Upper lobe of right lung (tissue), 1 donor: ENCODE data around the gene KDM6A. TPM values are rescaled to one million over a fixed set of nuclear protein-coding genes. Genes with fewer than 3 reads are reported as not detected.
"Not testable (repeated sequence)": the region's sequence is repeated elsewhere in the genome, so short reads cannot be mapped to it uniquely, and the experiment has no call there.

Experiments used
- ATAC-seq: fragments of 200-7000 bp; cut with Tn5 transposase; one replicate; pipeline ENCODE4 v1.9.1; 2020; ENCODE audit warnings: mild to moderate bottlenecking, moderate library complexity
- DNase-seq: peaks from one replicate; pipeline ENCODE4 v3.0.0-alpha.2; 2020
- H3K27ac ChIP-seq: fragments of 200-600 bp; one replicate; pipeline ENCODE4 v1.8.0; 2022
- H3K27me3 ChIP-seq: fragments of 200-600 bp; one replicate; pipeline ENCODE4 v1.8.0; 2022; ENCODE audit warnings: mild to moderate bottlenecking
- H3K36me3 ChIP-seq: fragments of 200-600 bp; one replicate; pipeline ENCODE4 v1.8.0; 2022
- H3K4me1 ChIP-seq: fragments of 200-600 bp; one replicate; pipeline ENCODE4 v1.8.0; 2022
- H3K4me3 ChIP-seq: fragments of 200-600 bp; one replicate; pipeline ENCODE4 v1.8.0; 2022; ENCODE audit warnings: mild to moderate bottlenecking
- H3K9me3 ChIP-seq: fragments of 200-600 bp; one replicate; pipeline ENCODE4 v1.8.0; 2022
- CTCF ChIP-seq: fragments of 200-600 bp; IDR thresholded peaks from one replicate; pipeline ENCODE4 v1.8.0; 2022; ENCODE audit warnings: antibody characterized with exemption
- intact Hi-C: fragments of 100-400 bp; cut with DNase I; formaldehyde crosslinking; loops from one replicate; pipeline ENCODE4 v1.11.0; 2022
- total RNA-seq: library from RNA; stranded (reverse); fragmentation: NEBNext Ultra II Directional; extraction: Animal tissue kit (Norgen Biotek cat#: 25700); gene quantifications from one replicate; pipeline ENCODE4 v1.2.1, GENCODE V29; 2021
- donor health status: DM: no; HTN: yes; CAD: no; lungs with severe emphysema.

KDM6A gene
- total RNA-seq, 1 donor from 2014 or later = 24.7 TPM

GRCh38 chrX:44908827-44909226 lies 35.8 kb downstream of the KDM6A start:
- Histone ChIP-seq H3K4me3 (no peak overlapping the region), H3K27me3 (no peaks in the 10 kb centered on the region), H3K9me3 (no peaks in the 10 kb centered on the region), H3K36me3 (no peaks in the 10 kb centered on the region), H3K27ac (no peak overlapping the region), H3K4me1 (peaks cover 6% of the 10 kb centered on the region)
- TF ChIP-seq CTCF = no peak
- ATAC-seq = no peak
- DNase-seq = no peak
- intact Hi-C loops = no loop called here

DNA sequence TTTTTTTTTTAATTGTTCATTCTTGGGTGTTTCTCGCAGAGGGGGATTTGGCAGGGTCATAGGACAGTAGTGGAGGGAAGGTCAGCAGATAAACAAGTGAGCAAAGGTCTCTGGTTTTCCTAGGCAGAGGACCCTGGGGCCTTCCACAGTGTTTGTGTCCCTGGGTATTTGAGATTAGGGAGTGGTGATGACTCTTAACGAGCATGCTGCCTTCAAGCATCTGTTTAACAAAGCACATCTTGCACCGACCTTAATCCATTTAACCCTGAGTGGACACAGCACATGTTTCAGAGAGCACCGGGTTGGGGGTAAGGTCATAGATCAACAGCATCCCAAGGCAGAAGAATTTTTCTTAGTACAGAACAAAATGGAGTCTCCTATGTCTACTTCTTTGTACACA lies 37.5 kb downstream of the KDM6A start:
- H3K27me3 ChIP-seq, H3K4me3 ChIP-seq, ATAC-seq, H3K36me3 ChIP-seq, H3K9me3 ChIP-seq, DNase-seq, H3K4me1 ChIP-seq, intact Hi-C loops, H3K27ac ChIP-seq: not testable (repeated sequence)

GRCh38 chrX:44911074-44911600 lies 38.1 kb downstream of the KDM6A start:
- H3K9me3 ChIP-seq, ATAC-seq, intact Hi-C loops, H3K4me3 ChIP-seq, H3K36me3 ChIP-seq, H3K4me1 ChIP-seq, DNase-seq, H3K27ac ChIP-seq, H3K27me3 ChIP-seq: not testable (repeated sequence)

- no peaks in the 10 kb centered on the region for H3K9me3 ChIP-seq
- H3K4me1 ChIP-seq = peaks cover 9% of the 10 kb centered on the region
- H3K36me3 ChIP-seq = no peaks in the 10 kb centered on the region
- no peak for TF ChIP-seq CTCF
- H3K4me3 ChIP-seq = no peak overlapping the region
- H3K27ac ChIP-seq = no peak overlapping the region
- intact Hi-C loops = no loop called here
- ATAC-seq (no peak), DNase-seq (no peak)
- no peaks in the 10 kb centered on the region for H3K27me3 ChIP-seq
Measured at GRCh38 chrX:44913656-44914531, 40.9 kb downstream of the KDM6A start.

DNA sequence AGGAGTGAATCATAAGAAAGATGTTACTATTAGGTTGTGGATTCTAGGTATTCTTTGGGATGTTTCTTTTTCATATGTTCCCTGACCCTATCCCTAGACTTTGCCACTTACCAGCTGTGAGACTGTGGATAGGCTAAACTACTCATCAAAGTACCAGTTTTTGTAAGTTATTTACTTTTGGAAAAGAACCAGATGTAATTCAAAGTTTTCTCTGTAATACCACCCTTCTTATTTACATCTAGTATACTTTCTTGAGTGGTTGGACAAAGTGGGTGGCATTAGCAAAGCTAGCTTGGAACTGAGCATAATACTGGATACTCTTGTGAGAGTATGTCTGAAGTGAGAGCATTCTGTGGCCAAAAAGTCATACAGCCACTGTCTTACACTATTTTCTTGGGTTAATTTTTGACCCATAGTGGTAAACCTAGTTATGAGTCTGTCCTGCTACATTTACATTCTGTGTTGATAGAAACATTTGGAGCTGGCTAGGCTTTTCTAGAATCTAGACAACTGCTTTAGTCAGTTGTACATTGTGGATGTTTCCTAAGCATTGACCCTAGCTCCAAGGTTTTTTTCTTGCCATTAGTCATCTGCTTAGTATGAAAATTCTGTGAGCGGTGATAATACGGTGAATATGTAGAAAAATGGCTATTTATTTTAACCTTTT lies 41.7 kb downstream of the KDM6A start:
- Histone ChIP-seq H3K9me3 (no peaks in the 10 kb centered on the region), H3K27ac (no peak overlapping the region), H3K36me3 (no peaks in the 10 kb centered on the region), H3K4me3 (no peak overlapping the region), H3K27me3 (no peaks in the 10 kb centered on the region), H3K4me1 (peaks cover 9% of the 10 kb centered on the region)
- ATAC-seq = no peak
- no peak for TF ChIP-seq CTCF
- intact Hi-C loops = no loop called here
- no peak for DNase-seq

DNA sequence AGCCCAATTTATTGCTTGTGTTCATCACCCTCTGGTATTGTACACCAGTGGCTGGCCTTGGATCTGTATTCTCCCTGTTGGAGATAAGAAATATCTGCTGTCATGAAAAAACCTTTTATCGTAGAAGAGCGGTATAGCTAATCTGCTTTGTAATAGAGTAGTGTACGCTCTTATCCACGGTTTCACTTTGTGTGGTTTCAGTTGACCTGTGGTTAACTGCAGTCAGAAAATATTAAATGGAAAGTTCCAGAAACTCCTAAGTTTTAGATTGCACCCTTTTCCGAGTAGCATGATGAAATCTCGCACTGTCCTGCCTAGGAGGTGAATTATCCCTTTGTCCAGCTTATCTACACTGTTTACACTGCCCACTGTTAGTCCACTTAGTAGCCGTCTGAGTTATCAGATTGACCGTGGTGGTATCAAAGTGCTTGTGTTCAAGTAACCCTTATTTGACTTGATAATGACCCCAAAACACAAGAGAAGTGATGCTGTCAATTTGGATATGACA lies 42.4 kb downstream of the KDM6A start:
- intact Hi-C loops = no loop called here
- Histone ChIP-seq H3K4me3 (no peak overlapping the region), H3K27ac (no peak overlapping the region), H3K27me3 (no peaks in the 10 kb centered on the region), H3K36me3 (no peaks in the 10 kb centered on the region), H3K4me1 (peaks cover 9% of the 10 kb centered on the region), H3K9me3 (no peaks in the 10 kb centered on the region)
- no peak for ATAC-seq
- TF ChIP-seq CTCF = no peak
- DNase-seq = no peak
